HL-60 (cell line): ENCODE data around the gene GOLGA8N.

ENCODE experiments used
- DNase-seq, 2 experiments: peaks; one replicate each; pipeline ENCODE4 v3.0.0-alpha.2; 2010 to 2020; ENCODE audit warnings: low read depth in 1 of 2, low spot score in 1 of 2
- H3K27ac ChIP-seq: fragments of 250-450 bp; sonication (Bioruptor Pico); replicated peaks from 2 replicates; pipeline ENCODE4 v1.5.1; 2020; ENCODE audit warnings: mild to moderate bottlenecking, moderate library complexity
- H3K27me3 ChIP-seq: fragments of 250-450 bp; sonication (Bioruptor Pico); 2 replicates; pipeline ENCODE4 v1.5.1; 2021; ENCODE audit warnings: mild to moderate bottlenecking, moderate library complexity; ENCODE audit not compliant: insufficient read depth, poor library complexity, severe bottlenecking
- H3K4me3 ChIP-seq: replicated peaks from 2 replicates; pipeline ENCODE4 v1.5.1; 2011; ENCODE audit warnings: mild to moderate bottlenecking, control low read depth, low read length; ENCODE audit not compliant: insufficient read depth
- CTCF ChIP-seq: IDR thresholded peaks from one replicate; pipeline ENCODE4 v1.5.1; 2011; ENCODE audit warnings: low read length, control low read depth, inconsistent platforms; ENCODE audit not compliant: insufficient read depth
- GABPA ChIP-seq: IDR thresholded peaks from 2 replicates; pipeline ENCODE4 v1.6.1; 2012; ENCODE audit warnings: low read depth
- POLR2AphosphoS5 ChIP-seq: IDR thresholded peaks from 2 replicates; pipeline ENCODE4 v1.6.1; 2012; ENCODE audit warnings: low read depth
- REST ChIP-seq: IDR thresholded peaks from 2 replicates; pipeline ENCODE4 v1.6.1; 2012; ENCODE audit warnings: low read depth; ENCODE audit not compliant: insufficient replicate concordance
- SPI1 ChIP-seq: IDR thresholded peaks from 2 replicates; pipeline ENCODE4 v1.6.1; 2012; ENCODE audit warnings: low read depth, mild to moderate bottlenecking, borderline replicate concordance

GOLGA8N gene

DNA sequence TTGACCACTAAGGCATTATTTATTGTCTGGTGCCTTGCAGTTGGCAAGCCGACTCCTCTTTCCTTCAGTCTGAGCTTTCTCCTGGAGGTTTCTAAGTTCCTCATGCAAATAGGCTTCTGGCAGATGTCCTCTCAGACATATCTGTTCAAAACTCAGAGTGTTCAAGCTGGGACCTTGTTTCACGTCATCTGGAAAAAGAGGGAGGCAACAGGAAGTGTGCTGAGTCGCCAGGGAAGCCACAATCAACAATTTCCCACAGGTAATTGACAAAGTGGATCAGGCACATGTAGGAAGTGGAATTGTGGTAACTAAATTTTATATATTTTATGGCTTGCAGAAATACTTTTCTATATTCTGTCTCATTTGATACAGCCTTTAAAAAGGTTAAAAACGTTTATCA is 62.8 kb downstream of the GOLGA8N start:
- Histone ChIP-seq H3K4me3 (no peak overlapping the region), H3K27ac (no peak overlapping the region), H3K27me3 (no peaks in the 10 kb centered on the region)
- DNase-seq, result no peak
- TF ChIP-seq REST (no peak), POLR2AphosphoS5 (no peak), GABPA (no peak)

DNA sequence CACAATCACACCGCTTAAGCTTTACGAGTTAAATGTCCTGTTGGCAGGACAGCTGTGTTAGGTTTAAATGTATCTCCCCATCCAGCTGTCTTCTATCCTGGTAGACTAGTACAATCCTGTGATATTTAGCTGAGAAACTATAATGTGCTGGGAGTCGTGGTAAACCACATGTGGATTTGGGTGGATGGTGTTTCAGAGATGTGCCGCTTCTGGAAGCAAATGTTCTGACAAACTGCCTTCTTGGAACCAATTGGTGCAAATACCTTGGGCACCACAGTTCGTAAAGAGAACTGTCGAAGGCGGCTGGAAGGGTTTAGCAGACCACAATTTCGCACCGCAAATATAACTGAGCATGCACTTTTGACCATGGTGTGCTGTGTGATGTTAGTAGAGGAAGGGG is 63.2 kb downstream of the GOLGA8N start:
- Histone ChIP-seq H3K27ac (no peak overlapping the region), H3K4me3 (no peak overlapping the region), H3K27me3 (no peaks in the 10 kb centered on the region)
- TF ChIP-seq POLR2AphosphoS5, result no peak
- TF ChIP-seq CTCF, result no peak
- no peak for TF ChIP-seq SPI1
- no peak for TF ChIP-seq REST
- no peak for TF ChIP-seq GABPA
- no peak for DNase-seq
